Endodermal cell (in vitro differentiated cells): ENCODE data around the gene PTF1A. TPM values are rescaled to one million over a fixed set of nuclear protein-coding genes. Genes with fewer than 3 reads are reported as not detected.

Experiments used
- DNase-seq: peaks from one replicate; pipeline ENCODE4 v3.0.0-alpha.2; 2017
- H3K27ac ChIP-seq: 2 replicates; pipeline ENCODE4 v1.5.1; 2013; ENCODE audit warnings: mild to moderate bottlenecking, low read depth, low read length, moderate library complexity
- H3K27me3 ChIP-seq: 2 replicates; pipeline ENCODE4 v1.6.1; 2013; ENCODE audit warnings: mild to moderate bottlenecking, low read length, moderate library complexity; ENCODE audit not compliant: insufficient read depth, control insufficient read depth, poor library complexity, severe bottlenecking
- H3K36me3 ChIP-seq: 2 replicates; pipeline ENCODE4 v1.7.0; 2013; ENCODE audit warnings: mild to moderate bottlenecking, low read length, moderate library complexity; ENCODE audit not compliant: control insufficient read depth, insufficient read depth
- H3K4me1 ChIP-seq: one replicate; pipeline ENCODE4 v1.7.0; 2013; ENCODE audit warnings: low read length; ENCODE audit not compliant: control insufficient read depth, insufficient read depth
- H3K4me3 ChIP-seq: 2 replicates; pipeline ENCODE4 v1.5.1; 2013; ENCODE audit warnings: mild to moderate bottlenecking, low read length, moderate library complexity
- H3K9ac ChIP-seq: 2 replicates; pipeline ENCODE4 v1.6.1; 2013; ENCODE audit warnings: mild to moderate bottlenecking, low read length, moderate library complexity; ENCODE audit not compliant: poor library complexity, severe bottlenecking; ENCODE audit errors: extremely low read depth
- H3K9me3 ChIP-seq: 2 replicates; pipeline ENCODE4 v1.6.1; 2013; ENCODE audit warnings: mild to moderate bottlenecking, low read length, moderate library complexity; ENCODE audit not compliant: control insufficient read depth
- H3K27ac Mint-ChIP-seq: 2 replicates; pipeline ENCODE4 v1.8.0; 2020; ENCODE audit warnings: mixed read lengths
- H3K27me3 Mint-ChIP-seq: 2 replicates; pipeline ENCODE4 v1.8.0; 2021; ENCODE audit warnings: mild to moderate bottlenecking, mixed read lengths; ENCODE audit not compliant: insufficient read depth
- H3K36me3 Mint-ChIP-seq: 2 replicates; pipeline ENCODE4 v1.8.0; 2020; ENCODE audit warnings: low read depth, mixed read lengths
- H3K4me1 Mint-ChIP-seq: 2 replicates; pipeline ENCODE4 v1.8.0; 2020; ENCODE audit warnings: mixed read lengths
- H3K4me3 Mint-ChIP-seq: 2 replicates; pipeline ENCODE4 v1.8.0; 2020; ENCODE audit warnings: mild to moderate bottlenecking, moderate library complexity, mixed read lengths
- H3K9me3 Mint-ChIP-seq: 2 replicates; pipeline ENCODE4 v1.8.0; 2020; ENCODE audit warnings: mild to moderate bottlenecking, mixed read lengths
- WGBS, 2 experiments: methylation state at CpG; one replicate each; pipeline versions ENCODE4 v1.1.5 to v1.1.7; 2013; ENCODE audit warnings: missing lambda C conversion rate in 2 of 2, mixed read lengths in 1 of 2; ENCODE audit not compliant: insufficient coverage in 1 of 2, insufficient read length in 1 of 2; 5-methylcytosine and 5-hydroxymethylcytosine counted together
- total RNA-seq, 2 donors: library from RNA; stranded (reverse); fragmentation: NEBNext Ultra II Directional in 1 of 2; extraction: Animal tissue kit (Norgen Biotek cat#: 25700) in 1 of 2; gene quantifications; 2 replicates in 1 of 2; 3 replicates in 1 of 2; pipeline ENCODE4 v1.2.1, GENCODE V29; 2021
- TF ChIP-seq, protein P1 (sequence below): fragments of 200-600 bp; sonication (generic); conservative IDR thresholded peaks from 2 replicates; pipeline ENCODE4 v1.5.0; 2021; ENCODE audit warnings: antibody characterized with exemption, mild to moderate bottlenecking

Gene PTF1A
- total RNA-seq, 2 donors from 2014 or later, result not detected

DNA sequence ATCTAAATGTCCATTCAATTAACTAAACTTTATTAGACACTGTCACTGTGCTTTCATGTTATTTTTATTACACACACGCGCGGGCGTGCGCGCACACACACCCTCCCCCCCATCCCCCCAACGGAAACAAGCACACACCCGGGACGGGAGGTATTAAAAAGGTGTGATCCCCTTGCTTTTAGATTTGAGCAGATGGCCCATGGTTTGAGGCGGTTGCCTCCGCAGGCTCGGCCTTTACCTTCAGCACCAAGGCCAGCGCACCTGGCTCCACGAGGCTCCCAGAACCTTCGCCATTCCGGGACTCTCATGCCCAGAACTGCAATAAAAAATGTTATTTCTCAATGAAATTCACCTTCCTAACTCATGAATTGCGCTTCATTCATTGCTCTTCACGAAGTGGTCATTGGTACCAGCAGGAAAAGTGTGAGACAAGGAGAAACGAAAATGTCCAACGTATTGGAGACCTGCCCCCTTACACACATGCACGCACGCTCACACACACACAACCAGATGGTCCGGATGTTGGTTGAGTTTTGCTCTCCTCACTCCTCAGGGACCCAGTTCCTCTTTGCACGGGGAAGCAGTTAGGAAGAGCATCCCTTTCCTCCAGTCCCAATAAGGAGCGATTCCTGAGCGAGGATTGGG is 20.8 kb upstream of the PTF1A start:
- no peak overlapping the region for H3K4me3 Mint-ChIP-seq

DNA sequence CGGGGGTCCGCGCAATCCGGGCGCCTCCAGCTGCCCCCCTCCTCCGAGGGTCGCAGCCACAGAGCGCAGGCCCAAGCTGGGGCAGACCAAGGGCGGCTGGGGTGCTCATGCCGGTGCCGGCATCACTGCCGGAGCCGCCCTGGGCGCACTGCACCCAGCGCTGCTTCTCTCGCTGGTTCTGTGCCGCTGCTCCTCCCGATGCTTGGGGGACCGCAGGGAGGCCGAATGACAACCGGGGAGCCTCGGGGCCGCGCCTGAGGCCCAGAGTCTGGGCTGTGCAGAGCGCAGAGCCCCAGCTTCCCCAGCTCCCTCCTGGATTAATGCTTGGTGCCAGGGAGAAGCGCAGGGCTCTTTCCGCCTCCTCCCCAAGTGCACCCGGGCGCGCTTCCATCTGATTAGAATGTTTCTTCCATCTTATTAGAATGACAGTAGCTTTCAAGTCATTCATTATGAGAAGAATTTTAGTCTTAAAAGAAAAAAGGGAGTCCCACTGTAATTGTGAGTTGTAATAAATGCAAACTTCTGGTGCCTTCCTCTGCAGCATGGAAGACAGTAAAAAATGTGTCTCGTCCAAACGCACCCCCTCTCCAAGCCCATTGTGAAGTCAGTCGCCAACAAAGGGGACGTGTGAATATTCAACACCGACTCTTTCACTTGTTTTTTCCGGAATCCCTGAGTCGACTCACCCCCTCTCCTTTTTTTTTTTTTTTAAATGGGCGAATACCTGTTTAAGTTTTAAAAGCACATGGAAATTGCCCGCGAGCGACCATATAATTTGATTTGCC is 19.5 kb upstream of the PTF1A start:
- Histone ChIP-seq H3K9me3 (no peaks in the 10 kb centered on the region), H3K4me1 (no peaks in the 10 kb centered on the region), H3K4me3 (peak overlapping the region; percentile 71), H3K9ac (no peak overlapping the region), H3K36me3 (no peaks in the 10 kb centered on the region), H3K27me3 (peaks cover 100% of the 10 kb centered on the region), H3K27ac (no peak overlapping the region)
- peak overlapping the region; percentile 51 for H3K4me3 Mint-ChIP-seq
- H3K27ac Mint-ChIP-seq, result no peak overlapping the region
- no peaks in the 10 kb centered on the region for H3K36me3 Mint-ChIP-seq
- H3K9me3 Mint-ChIP-seq, result no peaks in the 10 kb centered on the region
- 4 to 5% methylated on average over 21 to 41 of the region's 41 CpGs for WGBS, 2 experiments
- DNase-seq, result no peak
- TF ChIP-seq, protein P1, sequence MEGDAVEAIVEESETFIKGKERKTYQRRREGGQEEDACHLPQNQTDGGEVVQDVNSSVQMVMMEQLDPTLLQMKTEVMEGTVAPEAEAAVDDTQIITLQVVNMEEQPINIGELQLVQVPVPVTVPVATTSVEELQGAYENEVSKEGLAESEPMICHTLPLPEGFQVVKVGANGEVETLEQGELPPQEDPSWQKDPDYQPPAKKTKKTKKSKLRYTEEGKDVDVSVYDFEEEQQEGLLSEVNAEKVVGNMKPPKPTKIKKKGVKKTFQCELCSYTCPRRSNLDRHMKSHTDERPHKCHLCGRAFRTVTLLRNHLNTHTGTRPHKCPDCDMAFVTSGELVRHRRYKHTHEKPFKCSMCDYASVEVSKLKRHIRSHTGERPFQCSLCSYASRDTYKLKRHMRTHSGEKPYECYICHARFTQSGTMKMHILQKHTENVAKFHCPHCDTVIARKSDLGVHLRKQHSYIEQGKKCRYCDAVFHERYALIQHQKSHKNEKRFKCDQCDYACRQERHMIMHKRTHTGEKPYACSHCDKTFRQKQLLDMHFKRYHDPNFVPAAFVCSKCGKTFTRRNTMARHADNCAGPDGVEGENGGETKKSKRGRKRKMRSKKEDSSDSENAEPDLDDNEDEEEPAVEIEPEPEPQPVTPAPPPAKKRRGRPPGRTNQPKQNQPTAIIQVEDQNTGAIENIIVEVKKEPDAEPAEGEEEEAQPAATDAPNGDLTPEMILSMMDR, result no peak
- H3K27me3 Mint-ChIP-seq, result peaks cover 97% of the 10 kb centered on the region
- peaks cover 5% of the 10 kb centered on the region for H3K4me1 Mint-ChIP-seq

More for the DNA sequence above, 20.8 kb upstream of the PTF1A start:
- 11 to 19% methylated on average over 9 to 26 of the region's 26 CpGs for whole genome bisulfite sequencing, 2 experiments
- Mint-ChIP-seq H3K4me1 (peaks cover 5% of the 10 kb centered on the region), H3K27ac (no peak overlapping the region), H3K36me3 (no peaks in the 10 kb centered on the region), H3K9me3 (no peaks in the 10 kb centered on the region), H3K27me3 (peaks cover 96% of the 10 kb centered on the region)
- Histone ChIP-seq H3K27me3 (peaks cover 100% of the 10 kb centered on the region), H3K9ac (no peak overlapping the region), H3K27ac (no peak overlapping the region), H3K9me3 (no peaks in the 10 kb centered on the region), H3K36me3 (no peaks in the 10 kb centered on the region), H3K4me1 (no peaks in the 10 kb centered on the region), H3K4me3 (no peak overlapping the region)
- DNase-seq, result peak; percentile 91
- TF ChIP-seq, protein P1, result no peak

DNA sequence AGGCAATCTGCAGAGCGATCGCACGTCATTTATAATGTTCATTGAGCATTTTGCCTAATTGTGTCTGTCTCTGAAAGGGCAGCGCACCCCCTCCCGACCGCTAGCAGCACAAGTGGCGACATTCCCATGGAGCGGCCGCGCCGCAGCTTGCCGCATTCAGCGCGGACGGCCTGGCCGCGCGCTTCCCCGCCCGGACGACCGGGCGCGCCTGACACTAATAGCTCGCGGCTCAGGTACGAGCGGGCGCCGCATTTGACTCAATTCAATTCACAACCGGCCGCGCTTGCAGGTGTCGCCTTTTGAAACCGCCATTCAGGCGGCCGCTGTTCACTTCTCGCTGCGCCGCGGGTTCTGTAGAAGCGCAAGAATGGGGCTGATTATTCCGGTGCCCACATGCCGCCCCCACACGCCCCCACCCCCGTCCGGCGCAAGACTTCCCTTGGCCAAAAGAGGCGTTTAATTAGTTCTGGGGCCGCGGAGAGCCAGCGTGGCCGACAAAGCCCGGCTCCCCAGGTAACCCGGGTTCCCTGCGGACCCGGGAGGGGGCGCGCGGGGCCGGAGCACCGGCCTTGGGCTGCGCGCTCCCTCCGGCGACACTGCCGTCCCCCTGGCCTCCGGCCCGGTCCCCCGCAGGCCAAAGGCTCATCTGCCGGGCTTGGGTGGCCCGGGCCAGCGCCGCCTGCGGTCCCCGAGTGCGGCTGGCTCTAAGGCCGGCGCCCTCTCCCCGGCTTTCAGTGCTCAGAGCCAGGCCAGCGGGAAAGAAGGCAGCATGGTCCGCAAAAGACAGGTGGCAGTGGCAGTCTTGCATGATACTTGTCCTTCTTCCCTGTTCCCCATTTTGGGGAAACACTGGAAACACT is 18.7 kb upstream of the PTF1A start:
- peaks cover 100% of the 10 kb centered on the region for H3K27me3 ChIP-seq
- Mint-ChIP-seq H3K4me3 (peak overlapping the region; percentile 51), H3K36me3 (no peaks in the 10 kb centered on the region), H3K9me3 (no peaks in the 10 kb centered on the region), H3K27ac (no peak overlapping the region), H3K27me3 (peaks cover 97% of the 10 kb centered on the region), H3K4me1 (peaks cover 5% of the 10 kb centered on the region)
- DNase-seq, result peak; percentile 86
- H3K36me3 ChIP-seq, result no peaks in the 10 kb centered on the region
- peak overlapping the region; percentile 71 for H3K4me3 ChIP-seq
- TF ChIP-seq, protein P1, result peak; percentile 54
- WGBS, 2 experiments, result 0 to 1% methylated on average over 35 to 82 of the region's 82 CpGs
- no peak overlapping the region for H3K27ac ChIP-seq
- no peaks in the 10 kb centered on the region for H3K4me1 ChIP-seq
- no peaks in the 10 kb centered on the region for H3K9me3 ChIP-seq
- H3K9ac ChIP-seq, result no peak overlapping the region
